ENCODE measurements around the gene TTC27. TPM values are rescaled to one million over a fixed set of nuclear protein-coding genes. Genes with fewer than 3 reads are reported as not detected.

Gene TTC27
- polyA plus RNA-seq, 1 donor from 2014 or later = 11.1 TPM

DNA sequence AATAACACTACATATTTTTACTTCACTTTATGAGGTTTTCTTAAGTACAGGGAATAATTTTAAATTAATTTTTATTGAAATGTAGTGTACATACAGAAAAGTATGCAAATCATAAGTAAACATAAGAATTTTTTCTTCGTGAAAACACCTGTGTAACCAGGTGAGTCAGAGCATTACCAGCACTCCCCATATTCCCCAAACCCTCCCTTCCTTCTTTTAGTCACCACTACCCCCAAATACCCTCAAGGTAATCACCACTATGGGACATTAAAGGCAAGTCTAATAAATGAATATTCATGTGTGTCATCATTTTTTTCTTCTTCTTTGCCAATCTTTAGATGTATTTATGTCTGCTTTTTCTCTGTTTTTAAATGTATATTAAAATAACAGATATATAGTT, 179.0 kb downstream of the TTC27 start:
- Histone ChIP-seq H2AFZ (ENCODE audit: low read depth, low read length) (no peak overlapping the region), H3K79me2 (replicated peaks; ENCODE audit: insufficient read depth, low read length) (no peaks in the 10 kb centered on the region), H3K4me3 (ENCODE audit: low read length) (no peak overlapping the region), H3K9me3 (ENCODE audit: low read length) (no peaks in the 10 kb centered on the region), H3K4me2 (ENCODE audit: low read length) (no peak overlapping the region), H3F3A (ENCODE audit: insufficient read depth, low read length, poor library complexity, severe bottlenecking) (no peaks in the 10 kb centered on the region), H3K27me3 (ENCODE audit: insufficient read depth, low read depth, low read length) (no peaks in the 10 kb centered on the region), H3K36me3 (ENCODE audit: insufficient read depth, low read length) (no peaks in the 10 kb centered on the region), H3K9me2 (ENCODE audit: insufficient read depth, low read length) (no peaks in the 10 kb centered on the region), H3K27ac (ENCODE audit: low read length) (no peak overlapping the region), H4K20me1 (ENCODE audit: insufficient read depth) (no peaks in the 10 kb centered on the region), H3K9ac (ENCODE audit: low read length) (no peak overlapping the region)
- TF ChIP-seq POLR2AphosphoS5 (IDR thresholded peaks at IDR 0.05) (no peak), EZH2 (IDR thresholded peaks at IDR 0.05; ENCODE audit: borderline replicate concordance, insufficient read depth, low read length, poor library complexity, severe bottlenecking) (no peak)

- H4K20me1 ChIP-seq (ENCODE audit: insufficient read depth) = no peaks in the 10 kb centered on the region
- no peaks in the 10 kb centered on the region for H3K36me3 ChIP-seq (ENCODE audit: insufficient read depth, low read length)
- no peak overlapping the region for H2AFZ ChIP-seq (ENCODE audit: low read depth, low read length)
These were observed 179.8 kb downstream of the TTC27 start for GRCh38 chr2:32807662-32808061.

More at GRCh38 chr2:32807662-32808061, 179.8 kb downstream of the TTC27 start:
- no peak overlapping the region for H3K4me2 ChIP-seq (ENCODE audit: low read length)
- no peak overlapping the region for H3K9ac ChIP-seq (ENCODE audit: low read length)
- no peak overlapping the region for H3K27ac ChIP-seq (ENCODE audit: low read length)
- no peak overlapping the region for H3K4me3 ChIP-seq (ENCODE audit: low read length)
- no peaks in the 10 kb centered on the region for H3F3A ChIP-seq (ENCODE audit: insufficient read depth, low read length, poor library complexity, severe bottlenecking)
- no peaks in the 10 kb centered on the region for H3K9me3 ChIP-seq (ENCODE audit: low read length)
- no peaks in the 10 kb centered on the region for H3K9me2 ChIP-seq (ENCODE audit: insufficient read depth, low read length)
- H3K27me3 ChIP-seq (ENCODE audit: insufficient read depth, low read depth, low read length) = no peaks in the 10 kb centered on the region
- TF ChIP-seq MXI1 (conservative IDR thresholded peaks at IDR 0.05; ENCODE audit: poor library complexity, severe bottlenecking) (no peak), TAF1 (IDR thresholded peaks at IDR 0.05; ENCODE audit: low read depth) (no peak), EP300 (conservative IDR thresholded peaks at IDR 0.05; ENCODE audit: poor library complexity, severe bottlenecking) (no peak), EZH2 (IDR thresholded peaks at IDR 0.05; ENCODE audit: borderline replicate concordance, insufficient read depth, low read length, poor library complexity, severe bottlenecking) (no peak), POLR2AphosphoS5 (IDR thresholded peaks at IDR 0.05) (no peak), SMC3 (conservative IDR thresholded peaks at IDR 0.05; ENCODE audit: poor library complexity) (no peak), RAD21 (conservative IDR thresholded peaks at IDR 0.05) (no peak)
- TF ChIP-seq, protein P1, sequence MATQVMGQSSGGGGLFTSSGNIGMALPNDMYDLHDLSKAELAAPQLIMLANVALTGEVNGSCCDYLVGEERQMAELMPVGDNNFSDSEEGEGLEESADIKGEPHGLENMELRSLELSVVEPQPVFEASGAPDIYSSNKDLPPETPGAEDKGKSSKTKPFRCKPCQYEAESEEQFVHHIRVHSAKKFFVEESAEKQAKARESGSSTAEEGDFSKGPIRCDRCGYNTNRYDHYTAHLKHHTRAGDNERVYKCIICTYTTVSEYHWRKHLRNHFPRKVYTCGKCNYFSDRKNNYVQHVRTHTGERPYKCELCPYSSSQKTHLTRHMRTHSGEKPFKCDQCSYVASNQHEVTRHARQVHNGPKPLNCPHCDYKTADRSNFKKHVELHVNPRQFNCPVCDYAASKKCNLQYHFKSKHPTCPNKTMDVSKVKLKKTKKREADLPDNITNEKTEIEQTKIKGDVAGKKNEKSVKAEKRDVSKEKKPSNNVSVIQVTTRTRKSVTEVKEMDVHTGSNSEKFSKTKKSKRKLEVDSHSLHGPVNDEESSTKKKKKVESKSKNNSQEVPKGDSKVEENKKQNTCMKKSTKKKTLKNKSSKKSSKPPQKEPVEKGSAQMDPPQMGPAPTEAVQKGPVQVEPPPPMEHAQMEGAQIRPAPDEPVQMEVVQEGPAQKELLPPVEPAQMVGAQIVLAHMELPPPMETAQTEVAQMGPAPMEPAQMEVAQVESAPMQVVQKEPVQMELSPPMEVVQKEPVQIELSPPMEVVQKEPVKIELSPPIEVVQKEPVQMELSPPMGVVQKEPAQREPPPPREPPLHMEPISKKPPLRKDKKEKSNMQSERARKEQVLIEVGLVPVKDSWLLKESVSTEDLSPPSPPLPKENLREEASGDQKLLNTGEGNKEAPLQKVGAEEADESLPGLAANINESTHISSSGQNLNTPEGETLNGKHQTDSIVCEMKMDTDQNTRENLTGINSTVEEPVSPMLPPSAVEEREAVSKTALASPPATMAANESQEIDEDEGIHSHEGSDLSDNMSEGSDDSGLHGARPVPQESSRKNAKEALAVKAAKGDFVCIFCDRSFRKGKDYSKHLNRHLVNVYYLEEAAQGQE (IDR thresholded peaks at IDR 0.05; ENCODE audit: borderline replicate concordance) = no peak
- TF ChIP-seq, protein P2, sequence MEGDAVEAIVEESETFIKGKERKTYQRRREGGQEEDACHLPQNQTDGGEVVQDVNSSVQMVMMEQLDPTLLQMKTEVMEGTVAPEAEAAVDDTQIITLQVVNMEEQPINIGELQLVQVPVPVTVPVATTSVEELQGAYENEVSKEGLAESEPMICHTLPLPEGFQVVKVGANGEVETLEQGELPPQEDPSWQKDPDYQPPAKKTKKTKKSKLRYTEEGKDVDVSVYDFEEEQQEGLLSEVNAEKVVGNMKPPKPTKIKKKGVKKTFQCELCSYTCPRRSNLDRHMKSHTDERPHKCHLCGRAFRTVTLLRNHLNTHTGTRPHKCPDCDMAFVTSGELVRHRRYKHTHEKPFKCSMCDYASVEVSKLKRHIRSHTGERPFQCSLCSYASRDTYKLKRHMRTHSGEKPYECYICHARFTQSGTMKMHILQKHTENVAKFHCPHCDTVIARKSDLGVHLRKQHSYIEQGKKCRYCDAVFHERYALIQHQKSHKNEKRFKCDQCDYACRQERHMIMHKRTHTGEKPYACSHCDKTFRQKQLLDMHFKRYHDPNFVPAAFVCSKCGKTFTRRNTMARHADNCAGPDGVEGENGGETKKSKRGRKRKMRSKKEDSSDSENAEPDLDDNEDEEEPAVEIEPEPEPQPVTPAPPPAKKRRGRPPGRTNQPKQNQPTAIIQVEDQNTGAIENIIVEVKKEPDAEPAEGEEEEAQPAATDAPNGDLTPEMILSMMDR (IDR thresholded peaks at IDR 0.05; ENCODE audit: poor library complexity, severe bottlenecking) = no peak
- no peaks in the 10 kb centered on the region for H3K79me2 ChIP-seq (replicated peaks; ENCODE audit: insufficient read depth, low read length)

All from neural cell (in vitro differentiated cells).